ENCODE data around the gene PPP2R2C.

Gene PPP2R2C

DNA sequence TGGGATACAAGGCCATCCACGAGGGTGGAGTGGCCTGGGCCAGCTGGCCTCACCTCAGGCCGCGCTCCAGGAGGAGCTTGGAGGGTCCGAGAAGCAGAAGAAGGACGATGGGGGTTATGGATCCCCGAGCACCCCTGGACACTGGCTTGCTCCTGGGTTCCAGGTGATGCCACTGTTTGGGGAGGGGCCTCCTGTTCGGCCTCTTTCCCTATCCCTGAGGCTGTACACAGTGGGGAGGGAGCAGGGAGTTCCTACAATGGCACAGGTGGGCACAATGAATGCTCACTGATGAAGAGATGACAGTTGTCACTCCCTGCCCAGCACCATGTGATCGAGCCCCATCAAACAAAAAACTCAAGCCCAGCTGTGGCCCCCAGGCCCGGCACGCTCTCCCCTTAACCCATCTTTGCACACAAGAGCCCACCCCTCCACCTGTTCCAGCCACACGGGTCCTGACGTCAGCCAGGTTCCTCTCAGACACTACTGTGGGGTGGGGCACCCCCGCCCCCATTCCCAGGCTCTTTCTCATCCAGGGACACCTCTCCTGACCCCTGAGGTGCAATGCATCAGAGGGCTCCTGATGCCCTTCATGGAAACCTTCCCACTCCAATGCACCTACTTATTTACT is 132.5 kb downstream of the PPP2R2C start:
- no peak for DNase-seq

DNA sequence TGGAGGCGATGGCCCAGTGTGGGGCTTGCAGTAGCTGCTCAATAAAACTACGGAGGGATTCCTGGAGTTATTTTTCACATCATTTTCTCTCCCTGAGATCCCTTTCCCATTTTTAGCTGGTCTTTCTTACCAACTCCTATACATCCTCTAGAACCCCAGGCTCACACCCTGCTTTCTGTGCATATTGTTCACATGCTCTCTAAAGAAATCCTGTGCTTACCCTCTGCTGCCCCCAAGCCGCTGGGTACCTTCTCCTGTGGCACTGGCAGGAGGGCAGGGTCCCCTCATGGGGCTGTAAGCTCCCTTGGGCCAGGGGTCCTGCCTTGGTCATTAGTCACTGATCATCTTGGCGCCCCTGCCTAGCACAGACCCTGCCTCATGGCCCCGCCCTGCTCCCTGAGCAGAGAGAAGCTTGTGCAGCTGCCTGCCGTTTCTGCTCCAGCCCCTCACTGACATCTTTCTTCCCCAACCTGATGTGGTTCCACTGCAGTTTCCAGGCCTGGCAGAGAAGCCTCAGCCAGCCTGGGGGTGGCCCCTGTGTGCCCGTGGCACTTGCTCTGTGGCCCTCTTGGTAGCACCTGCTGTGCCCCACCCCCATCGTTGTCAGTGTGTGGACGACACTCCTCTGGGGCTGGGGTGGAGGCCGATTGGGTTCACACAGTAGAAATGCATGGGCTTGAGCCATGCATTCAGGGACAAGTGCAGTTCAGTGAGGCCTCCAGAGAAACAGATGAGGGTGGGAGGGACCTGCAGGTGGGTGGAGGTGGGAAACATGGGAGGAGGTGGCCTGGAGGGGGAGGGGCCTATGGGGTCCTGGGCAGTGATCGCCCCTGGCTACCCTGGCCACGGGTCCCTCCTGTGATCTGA is 133.2 kb downstream of the PPP2R2C start:
- no peak for DNase-seq

DNA sequence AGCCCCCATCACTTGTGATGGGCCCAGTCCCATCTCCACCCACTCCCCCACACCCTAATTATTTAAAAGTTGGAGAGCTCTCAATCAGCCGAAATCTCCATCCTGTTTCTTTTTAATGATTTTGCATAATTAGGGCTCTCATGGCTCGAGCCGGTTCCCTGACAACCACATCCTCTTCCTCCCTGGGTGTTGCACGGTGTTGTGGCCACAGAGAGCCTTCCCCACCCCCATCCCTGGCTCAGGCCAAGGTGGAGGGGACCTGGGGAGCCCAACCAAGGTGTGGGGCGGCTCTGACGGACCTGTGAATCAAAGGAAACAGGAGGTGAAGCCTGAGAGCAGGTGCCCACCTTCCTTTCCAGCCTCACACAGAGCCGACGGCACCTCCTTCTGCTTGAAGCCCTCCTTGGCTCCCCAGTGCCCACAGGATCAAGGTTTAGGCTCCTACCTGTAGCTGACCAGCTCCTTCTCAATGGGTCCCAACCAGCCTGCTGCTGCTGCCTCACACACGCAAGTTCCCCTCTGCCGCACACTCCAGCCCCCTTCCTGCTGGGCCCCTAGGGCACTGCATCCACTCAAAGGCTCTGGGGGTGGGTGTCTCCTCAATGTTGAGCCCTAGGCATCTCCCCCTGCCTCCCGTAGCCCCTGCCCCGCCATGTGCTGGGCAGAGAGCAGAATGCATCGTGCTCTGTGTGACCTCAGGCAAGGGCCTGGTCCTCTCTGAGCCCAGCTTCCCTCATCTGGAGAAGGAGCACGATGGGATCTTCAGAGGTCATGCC is 134.1 kb downstream of the PPP2R2C start:
- DNase-seq: no peak

DNA sequence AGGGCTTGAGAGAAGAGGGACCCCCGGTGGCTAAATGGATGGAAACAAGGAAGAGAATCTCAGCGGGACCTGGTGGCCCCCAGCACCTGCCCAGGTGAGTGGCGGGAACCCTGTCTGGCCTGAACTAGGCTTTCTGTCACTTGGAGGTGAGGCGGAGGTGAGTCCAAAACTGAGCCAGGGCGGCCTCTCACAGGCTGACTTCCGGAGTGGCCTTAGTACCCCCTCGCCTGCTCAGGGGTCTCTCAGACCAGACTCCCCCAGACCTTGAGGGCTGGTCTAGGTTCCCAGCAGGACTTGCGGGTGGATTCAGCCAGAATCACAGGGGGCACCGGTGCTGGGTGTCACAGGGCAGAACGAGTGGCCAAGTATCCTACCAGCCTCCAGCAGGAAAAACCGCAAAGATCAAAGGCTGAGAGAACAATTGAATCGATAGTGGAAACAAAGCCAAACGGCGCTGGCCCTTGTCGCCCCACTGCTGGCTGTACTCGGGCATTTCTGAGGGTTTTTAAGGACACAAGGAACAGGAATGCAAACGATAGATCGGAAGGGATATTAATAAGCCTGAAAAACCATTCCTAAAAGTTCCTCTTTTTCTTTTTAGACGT is 135.0 kb downstream of the PPP2R2C start:
- DNase-seq: no peak

DNA sequence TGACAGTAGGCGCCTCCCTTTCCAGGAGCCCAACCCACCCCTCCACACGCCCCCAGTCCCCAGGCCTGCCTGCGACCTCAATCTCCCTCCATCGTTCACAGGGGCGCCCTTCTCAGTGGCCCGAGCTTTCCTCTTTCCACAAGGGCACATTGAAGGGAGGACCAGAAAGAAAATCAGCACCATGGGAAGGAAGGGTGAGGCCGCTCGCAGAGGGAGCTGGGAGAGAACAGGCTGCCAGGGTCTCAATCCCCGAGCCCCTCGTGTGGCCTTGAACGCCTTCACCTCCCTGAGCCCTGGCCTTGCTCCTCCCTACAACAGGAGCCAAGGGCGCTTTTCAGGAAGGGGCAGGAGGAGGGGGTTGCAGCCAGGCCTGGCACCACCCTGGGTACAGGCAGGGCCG is 136.2 kb downstream of the PPP2R2C start:
- DNase-seq: no peak

DNA sequence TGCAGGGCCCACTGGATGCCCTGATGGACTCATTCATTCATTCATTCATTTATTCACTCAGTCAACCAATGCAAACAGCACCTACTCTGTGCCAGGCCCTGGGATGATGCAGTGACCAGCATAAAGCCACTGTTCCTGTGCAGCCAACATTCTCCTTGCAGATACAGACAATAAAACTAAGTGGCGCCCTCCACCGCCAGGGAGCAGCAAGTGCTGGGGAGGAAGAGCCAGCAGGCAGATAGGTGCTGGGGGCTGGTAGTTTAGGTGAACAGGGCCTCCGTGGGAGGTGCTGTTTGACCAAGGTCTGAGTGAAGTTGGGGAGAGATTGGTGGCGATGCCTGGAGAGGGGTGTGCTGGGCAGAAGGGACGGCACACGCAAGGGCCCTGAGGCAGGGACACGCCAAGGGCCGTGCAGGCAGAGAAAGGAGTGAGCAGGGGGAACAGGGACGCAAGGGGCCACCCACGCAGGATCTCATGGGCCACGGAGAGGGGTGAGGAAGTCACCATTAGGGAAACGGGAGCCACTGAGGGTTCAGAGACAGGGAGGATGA is 137.3 kb downstream of the PPP2R2C start:
- DNase-seq: no peak

DNA sequence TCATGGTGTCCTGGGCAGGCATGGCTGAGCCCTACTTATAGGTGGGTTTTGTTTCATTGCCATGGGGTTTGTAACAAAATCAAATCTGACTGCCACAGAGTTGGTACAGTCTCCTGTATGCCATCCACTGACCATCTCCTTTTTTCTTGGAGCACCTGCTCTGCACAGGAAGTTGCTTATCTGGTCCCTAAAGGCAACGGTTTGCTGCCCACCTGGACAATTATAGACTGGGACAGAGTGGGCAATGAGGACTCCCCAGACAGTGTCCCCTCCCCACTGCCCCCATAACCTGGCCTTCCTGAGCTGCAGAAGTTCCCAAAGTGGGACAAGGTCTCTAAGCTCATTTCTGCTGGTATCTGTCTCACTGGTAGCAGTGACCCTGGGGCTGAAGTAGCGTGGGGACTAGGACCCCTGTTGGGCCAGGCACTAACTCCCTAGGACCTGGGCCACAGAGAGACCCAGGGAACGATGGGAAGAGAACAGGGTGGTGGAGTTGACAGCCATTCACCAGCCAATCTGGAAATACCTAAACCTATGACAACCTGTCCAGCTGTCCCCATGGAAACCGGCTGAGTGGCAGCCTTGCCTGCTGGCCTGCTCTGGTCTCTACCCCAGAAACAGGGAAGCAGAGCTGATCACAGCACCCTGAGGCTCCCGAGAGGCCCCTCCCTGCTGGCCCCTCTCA is 138.1 kb downstream of the PPP2R2C start:
- DNase-seq: no peak

DNA sequence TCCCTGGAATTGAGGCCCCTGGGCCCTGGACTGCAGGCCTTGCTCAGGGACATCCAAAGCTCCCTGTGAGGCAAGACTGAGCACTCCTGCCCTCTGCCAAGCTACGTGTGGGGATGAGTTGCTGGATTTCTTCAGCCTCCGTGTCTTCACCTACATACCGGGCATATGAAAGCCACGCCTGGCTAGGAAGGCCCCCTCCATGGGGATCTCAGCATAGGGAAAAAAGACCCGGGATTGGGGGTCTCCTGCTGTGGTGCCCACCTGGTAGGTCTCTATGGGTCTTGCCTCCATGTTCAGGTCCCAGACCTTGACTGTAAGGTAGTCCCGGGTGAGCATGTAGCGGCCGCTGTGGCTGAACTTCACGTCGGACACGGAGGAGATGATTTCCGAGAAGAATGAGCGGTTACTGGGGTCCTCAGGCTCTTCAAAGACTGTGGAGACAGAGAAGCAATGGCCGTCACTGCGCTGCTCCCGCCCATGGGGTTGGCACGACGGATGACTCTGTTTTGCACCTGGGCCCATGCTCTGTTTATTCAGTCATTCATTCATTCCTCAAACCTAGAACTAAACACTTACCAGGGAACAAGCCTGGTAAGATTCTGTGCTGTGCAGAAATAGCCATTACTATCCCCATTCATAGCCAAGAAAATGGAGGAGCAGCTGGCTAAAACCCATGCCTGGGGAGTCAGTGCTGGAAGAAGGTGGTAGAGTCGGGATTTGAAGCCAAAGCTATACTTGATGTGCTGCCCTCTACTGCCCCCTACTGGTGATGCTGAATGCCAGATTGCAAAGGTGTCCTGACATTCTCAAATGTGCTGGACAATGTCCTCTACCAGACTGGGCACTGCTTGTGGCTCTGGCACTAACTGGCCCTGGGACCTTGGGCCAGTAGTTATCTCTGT is 138.9 kb downstream of the PPP2R2C start:
- DNase-seq: no peak

DNA sequence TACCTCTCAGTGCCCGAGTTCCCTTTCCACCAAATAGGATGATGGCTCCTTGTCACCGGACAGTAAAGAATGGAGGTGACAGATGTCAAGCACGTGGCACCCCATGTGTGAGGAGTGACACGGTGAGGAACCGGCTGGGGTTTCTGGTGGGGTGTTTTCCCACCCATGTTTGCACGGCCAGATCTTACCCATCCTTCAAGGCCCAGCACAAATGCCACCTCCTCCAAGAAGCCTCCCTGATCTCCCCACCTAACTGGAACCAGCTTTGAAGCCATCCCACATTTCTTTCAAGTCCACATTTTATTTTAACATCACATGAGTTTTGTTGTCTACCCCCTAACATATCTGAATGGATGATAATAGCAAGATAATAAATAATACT is 139.8 kb downstream of the PPP2R2C start:
- no peak for DNase-seq

DNA sequence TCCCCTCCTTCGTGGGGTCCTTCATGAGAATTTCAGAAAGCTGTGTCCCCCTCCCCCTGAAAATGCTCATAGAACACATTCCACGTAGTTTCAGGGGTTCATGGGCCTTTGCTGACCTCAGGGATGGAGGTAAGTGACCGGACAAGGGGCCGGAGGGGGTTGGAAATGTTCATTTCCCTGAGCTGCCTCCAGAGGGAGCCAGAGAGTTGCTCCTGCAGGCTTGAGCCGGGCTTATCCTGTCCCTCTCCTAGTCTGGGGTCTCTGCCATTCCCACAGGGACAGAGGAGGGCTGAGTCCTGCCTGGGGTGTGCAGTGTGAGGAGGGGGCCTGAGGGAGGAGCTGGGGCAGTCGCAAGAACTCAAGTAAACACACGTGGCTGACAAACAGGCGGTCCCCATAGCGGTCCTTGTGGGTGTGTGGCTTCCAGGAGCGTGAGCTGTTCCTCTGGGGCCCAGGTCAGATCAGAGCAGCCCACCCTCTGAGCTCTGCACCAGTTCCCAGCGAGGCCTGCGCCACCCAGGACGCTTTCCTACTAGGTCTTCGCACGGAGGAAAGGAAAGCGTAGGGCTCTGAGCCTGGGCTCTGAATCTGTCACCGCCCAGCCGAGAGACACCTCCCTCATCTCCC is 140.3 kb downstream of the PPP2R2C start:
- peak; percentile 13 for DNase-seq

DNA sequence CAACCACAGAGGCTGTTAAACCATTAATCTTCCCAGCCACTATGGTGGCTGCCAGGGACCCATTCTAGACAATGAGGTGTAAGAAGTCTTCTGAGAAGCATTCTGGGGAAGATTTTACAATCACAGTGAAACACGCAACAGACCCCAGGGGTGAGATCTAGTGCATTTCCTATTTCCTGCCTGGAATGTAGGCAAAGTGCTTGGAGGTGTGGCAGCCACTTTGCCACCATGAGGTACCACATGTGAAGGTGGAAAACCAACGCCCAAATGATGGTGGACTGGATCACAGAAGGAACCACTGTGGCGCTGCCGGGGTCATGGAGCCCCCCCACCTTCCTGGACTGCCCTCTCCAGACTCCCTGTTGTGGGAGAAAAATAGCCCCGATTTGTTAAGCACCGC is 140.9 kb downstream of the PPP2R2C start:
- DNase-seq: no peak

DNA sequence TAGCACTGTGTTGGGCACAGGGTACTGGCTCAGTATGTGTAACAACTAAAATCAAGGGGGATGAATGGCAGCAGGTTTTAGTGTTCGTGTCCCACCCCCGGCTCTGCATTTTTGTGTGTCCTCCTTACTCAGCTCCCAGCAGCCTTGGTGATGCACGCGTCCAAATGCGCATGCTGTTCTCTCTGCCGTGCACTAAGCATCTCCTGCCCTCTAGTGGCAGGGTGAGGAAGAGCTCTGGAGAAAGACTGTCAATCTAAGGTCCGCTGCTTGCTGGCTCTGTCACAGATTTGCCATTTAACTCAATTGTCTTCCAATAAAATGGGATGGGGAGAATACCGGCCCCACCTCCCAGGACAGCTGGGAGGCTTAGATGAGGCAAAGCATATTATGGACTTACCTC is 141.4 kb downstream of the PPP2R2C start:
- peak; percentile 5 for DNase-seq

DNA sequence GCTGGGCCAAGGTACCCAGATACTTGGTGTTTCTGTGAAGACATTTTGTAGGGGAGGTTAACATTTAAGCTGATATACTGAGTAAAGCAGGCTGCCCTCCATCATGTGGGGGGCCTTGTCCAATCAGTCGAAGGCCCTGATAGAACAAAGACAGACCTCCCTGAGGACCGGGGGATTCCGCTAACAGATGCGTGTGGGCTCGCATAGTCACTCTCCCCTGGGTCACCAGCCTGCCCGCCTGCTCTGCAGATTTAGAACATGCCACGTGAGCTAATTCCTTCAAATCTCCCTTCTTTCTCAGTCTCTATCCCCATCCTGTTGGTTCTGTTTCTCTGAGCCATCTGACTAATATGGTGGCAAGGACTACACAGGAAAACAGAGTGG is 142.0 kb downstream of the PPP2R2C start:
- no peak for DNase-seq

DNA sequence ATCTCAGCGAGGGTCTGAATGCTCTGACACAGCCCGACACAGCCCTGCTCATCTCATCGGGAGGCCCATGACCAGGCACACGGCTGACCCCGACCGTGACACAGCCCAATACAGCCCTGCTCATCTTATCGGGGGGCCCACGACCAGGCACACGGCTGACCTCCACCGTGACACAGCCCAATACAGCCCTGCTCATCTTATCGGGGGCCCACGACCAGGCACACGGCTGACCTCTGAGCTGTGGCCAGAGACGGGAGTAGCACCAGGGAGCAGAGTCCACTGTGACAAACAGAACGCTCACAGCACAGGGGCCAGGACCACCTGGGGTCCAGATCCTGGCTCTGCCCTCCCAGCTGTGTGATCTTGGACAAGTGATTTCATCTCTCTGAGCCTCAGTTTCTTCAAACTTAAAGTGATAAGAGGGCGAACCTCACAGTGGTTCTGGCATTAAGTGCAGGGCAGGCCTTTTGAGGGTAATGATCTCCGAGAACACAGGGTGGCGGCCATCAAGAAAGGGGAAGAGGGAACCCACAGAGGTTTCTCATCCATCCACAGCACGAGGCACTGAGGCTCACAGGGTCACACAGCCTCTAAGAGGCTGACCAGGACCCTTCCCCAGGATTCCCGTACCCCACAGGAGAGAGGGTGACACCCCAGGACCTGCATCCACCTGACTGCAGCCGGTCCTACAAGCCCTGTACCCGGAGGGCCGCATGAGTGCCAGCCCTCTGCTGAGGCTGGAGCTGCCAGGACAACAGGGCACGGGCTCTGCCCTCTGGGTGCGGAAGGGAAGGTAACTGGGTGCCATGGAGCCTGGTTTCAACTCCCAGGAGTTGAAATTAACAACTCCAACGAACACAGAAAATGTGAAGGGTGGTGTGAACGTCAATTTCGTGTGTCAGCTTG is 142.7 kb downstream of the PPP2R2C start:
- no peak for DNase-seq

DNA sequence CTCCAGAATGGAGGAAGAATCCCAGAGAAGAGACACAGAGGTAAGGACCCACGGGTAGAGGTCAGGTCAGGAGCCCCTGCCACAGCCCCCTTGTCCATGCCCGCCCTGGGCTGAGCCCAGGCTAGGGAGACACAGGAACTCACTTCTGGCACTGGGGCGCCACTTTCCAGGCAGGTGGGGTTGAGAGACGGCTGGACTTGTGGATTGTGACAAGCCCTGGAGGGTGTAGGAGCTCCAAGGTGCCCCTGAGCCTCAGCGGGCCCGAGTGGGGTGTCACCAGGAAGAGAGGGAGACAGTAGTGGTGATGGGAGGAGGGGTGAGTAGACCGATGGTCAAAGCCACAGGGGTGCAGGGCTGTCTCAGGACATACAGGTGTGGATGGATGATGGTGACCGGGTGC is 143.9 kb downstream of the PPP2R2C start:
- no peak for DNase-seq

DNA sequence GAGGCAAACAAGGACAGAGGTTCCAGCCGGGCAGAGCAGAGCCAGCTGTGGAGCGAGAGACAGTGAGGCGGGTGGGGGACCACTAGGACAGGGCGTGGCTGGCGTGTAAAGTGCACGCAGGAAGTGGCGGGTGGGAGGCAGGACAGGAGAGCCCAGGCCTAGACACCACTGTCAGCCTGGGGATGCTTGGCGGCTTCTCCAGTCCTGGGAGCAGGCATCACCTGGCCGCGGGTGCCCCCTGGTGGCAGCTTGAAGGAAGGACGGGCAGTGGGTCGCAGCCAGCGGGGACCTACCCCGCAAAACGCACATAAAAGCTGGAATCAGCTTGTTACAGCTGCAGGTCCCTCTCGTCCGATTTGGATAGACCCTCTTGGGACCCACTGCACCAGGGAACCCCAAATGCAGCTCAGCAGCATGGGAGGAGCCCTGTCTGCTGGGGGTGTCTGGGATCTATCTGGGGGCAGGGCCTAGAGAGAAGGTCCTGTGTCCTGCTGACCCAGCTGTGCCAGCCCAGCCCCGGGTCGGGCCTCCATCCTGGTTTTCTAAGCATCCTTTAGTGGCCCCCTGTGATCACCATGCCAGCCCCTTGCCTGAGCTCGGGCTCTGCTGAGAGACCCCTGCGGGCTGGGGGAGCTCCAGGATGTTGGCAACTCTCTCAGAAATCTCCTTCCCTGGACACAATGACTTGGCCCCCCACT is 145.0 kb downstream of the PPP2R2C start:
- peak; percentile 56 for DNase-seq

DNA sequence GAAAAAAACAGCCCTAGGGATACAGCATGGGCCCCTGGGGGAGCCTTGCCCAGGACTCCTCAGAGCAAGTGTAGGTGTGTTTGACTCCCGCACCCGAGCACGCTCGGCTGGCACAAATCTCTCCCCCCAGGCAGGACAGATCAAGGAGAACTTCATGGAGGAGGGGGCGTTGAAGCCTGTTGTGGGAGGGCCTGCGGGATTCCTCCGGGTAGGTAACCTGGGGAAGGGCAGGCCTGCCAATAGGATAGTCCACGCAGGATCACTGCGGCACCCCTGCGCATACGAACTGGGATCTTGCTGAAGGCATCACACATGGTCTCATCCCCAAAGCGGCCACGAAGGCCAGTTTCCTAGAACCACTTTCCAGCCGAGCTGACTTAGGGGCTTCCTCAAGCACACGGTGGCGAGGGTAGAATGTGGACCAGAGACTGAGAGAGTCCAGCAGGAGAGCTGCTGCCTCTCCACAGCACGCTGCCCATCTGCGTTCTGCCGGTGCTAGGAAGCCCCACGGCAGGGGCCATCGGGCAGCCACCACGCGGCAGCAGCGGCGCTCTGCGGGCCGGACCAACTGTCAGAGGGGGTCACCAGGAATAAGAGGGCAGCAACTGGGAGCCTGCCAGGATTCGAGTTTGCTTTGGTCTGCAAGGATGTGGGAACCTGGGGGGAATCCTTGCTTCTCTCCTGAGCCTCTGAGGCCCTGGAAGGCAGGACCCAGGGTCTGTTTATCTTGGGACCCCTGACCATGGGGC is 145.9 kb downstream of the PPP2R2C start:
- DNase-seq: no peak

DNA sequence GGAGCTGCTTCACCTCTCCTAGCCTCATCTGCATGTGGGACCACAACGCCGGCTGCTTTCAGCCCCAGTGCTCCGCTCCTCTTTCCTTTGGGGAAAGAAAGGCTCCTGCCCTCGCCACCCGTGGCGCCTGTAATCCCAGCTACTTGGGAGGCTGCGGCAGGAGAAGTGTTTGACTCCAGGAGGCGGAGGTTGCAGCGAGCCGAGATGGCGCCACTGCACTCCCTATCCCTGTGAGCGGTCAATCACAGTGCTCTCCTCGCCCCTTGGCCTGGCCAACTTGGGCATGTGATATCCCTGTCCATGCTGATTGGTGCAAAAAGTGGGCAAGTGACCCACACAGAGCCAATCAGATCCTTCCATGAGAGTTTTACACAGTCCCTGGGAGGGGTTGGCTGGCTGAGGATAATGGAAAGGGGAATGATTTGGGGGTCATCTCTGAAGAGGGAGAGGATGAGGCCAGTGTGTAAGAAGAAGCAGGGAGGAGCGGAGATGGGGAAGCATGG is 146.6 kb downstream of the PPP2R2C start:
- no peak for DNase-seq

All from fibroblast of skin of back (primary cell).